Sciatic nerve (tissue), 2 donors: ENCODE measurements around the gene SERPINH1. TPM values are rescaled to one million over a fixed set of nuclear protein-coding genes. Genes with fewer than 3 reads are reported as not detected.

Experiments
- ATAC-seq: fragments of 200-7000 bp; cut with Tn5 transposase; one replicate; pipeline ENCODE4 v1.9.1; 2020; ENCODE audit warnings: mild to moderate bottlenecking, moderate library complexity
- DNase-seq: peaks from one replicate; pipeline ENCODE4 v3.0.0-alpha.2; 2020; ENCODE audit warnings: low spot score
- intact Hi-C: fragments of 100-400 bp; cut with DNase I; formaldehyde crosslinking; loops from one replicate; pipeline ENCODE4 v1.14.2; 2022
- total RNA-seq: library from RNA; stranded (reverse); fragmentation: NEBNext Ultra II Directional; extraction: Animal tissue kit (Norgen Biotek cat#: 25700); gene quantifications from one replicate; pipeline ENCODE4 v1.2.1, GENCODE V29; 2021
- donor health status: DM: no; HTN: no; CAD: no.
- donor health status: DM: no; HTN: no; CAD: no.

The SERPINH1 gene
- total RNA-seq, 1 donor from 2014 or later: 121 TPM

DNA sequence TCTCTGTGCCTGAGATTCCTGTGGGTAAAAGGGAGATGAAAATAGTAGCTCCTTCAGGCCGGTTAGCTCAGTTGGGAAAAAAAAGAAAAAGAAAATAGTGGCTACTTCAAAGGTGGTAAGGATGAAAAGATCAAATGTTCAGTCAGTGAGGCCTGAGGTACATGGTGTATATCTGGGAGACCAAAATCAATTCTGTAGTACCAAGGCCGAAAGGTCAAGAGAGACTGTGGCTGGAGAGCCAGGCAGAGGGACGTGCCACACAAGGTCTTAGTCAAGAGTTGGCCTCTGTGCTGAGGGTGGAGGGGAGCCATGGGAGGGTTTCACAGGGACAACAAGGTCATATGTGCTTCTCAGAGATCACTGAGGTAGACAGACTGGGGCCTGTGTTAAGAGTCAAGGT, 31.5 kb upstream of the SERPINH1 start:
- DNase-seq (no peak), ATAC-seq (no peak)
- intact Hi-C loops: loop anchor here (2.0 to 5.0 kb wide), 2 partner anchors 84 to 138 kb away; no protein-coding TSS in a partner anchor

DNA sequence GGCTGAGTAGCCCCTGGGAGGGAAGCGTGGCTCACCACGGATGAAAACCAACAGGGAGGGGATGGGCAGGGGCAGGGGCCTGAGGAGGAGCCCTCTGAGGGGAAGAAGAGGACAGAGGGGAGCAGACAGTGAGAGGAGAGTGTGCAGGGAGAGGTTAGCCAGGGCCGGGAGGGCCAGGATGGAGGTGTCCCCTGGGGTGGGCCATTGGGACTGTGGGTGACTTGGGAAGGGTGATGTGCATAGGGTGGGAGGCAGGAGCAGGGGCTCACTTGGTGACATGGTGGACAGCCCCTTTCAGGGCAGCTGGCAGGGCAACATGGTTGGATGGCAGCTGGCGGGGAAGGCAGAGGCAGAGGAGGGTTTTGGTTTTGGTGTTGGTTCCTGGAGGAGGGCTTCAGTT, 30.7 kb upstream of the SERPINH1 start:
- no peak for DNase-seq
- intact Hi-C loops: loop anchor here (2.0 to 5.0 kb wide), 2 partner anchors 85 to 139 kb away; no protein-coding TSS in a partner anchor
- peak; percentile 7 for ATAC-seq

DNA sequence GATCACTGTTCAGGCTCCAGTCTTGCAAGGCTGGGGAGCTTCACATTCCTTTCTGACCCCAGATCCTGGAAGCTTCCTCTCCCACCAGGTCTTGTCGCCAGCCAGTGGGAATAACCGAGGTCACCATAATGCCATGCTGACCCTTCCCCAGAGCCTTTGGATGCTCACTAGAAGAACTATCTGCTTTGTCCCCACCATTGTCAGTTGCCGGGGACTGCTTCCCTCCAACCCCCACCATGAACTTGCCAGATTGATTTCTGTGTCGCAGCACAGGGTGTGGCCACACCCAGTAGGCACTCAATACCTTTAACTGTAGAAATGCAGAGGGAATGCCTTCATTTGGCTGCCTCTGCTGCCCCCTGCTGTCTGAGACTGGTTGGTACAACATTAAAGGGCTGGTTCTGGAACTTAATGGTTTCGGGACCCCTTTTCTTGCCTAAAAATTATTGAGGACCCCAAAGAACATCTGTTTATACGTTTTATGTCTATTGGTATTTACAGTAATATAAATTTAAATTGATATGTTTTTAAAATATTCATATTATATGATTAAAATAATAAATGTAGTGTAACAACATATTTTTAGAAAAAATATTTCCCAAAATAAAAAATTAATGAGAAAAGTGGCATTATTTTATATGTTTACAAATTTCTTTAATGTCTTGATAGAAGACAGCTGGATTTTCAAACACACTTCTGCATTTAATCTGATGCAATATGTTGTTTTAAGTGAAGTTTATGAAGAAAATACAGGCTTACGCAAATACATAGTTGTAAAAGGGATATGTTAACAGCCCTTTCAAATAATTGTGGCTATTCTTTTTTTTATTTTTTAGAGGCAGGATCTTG, 29.6 kb upstream of the SERPINH1 start:
- ATAC-seq (peak; percentile 64), DNase-seq (peak; percentile 85)
- intact Hi-C loops: loop anchor here (5.0 kb wide), 1 partner anchor 140 kb away; no protein-coding TSS in a partner anchor

DNA sequence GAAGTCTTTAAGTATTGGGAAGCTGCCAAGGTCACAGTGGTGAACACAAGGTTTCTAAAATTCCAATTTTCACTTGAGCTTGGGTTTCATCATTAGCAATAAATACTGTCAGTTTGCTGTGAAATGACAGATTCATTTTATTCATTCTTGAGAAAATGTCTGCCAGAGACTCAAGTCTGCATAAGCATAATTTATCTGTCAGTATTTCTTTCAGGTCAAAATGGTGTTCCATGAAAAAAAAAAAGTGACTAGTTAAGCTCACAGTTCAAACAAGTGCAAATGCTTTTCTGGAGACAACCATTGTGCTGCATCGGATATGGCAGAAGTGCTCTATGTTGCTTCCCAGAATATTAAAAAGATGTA, 28.2 kb upstream of the SERPINH1 start:
- intact Hi-C loops: loop anchor here (5.0 kb wide), 1 partner anchor 142 kb away; no protein-coding TSS in a partner anchor
- no peak for DNase-seq
- no peak for ATAC-seq

DNA sequence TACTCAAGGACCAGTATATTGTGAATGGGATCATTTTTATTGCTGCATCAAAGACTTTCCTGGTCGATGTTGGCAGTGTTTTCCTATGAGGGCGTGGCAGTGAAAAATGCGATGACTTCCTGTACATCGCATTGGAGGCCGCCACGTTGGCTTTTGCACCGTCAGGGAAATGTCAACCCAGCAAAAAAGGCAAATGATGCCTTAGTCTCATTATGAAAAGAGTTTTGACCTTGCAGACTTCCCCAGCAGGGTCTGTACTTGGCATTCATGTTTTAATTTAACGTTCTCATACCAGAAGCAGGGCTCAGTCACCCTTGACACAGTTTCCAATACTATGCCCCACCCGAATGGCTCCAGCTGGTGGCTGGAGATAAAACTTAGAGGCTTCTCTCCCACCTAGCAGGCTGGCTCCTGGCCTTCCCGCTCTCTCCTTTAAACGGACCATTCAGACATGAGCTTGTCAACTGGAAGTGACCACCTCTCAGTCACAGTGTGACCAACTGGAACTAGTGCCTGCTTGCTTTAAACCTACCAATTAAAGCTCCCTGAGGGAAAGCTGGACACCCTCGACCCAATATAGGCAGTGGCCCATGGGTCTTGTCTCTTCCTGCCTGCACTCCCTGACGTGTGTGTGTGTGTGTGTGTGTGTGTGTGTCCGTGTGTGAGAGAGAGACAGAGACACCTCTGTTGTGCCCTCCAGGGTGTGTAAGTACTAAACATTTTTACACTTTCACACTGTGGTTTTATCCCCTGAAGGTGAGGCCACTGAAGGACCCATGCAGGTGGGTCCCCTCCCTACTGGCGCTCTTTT, 27.6 kb upstream of the SERPINH1 start:
- DNase-seq (no peak), ATAC-seq (no peak)
- intact Hi-C loops: loop anchor here (5.0 kb wide), 1 partner anchor 142 kb away; no protein-coding TSS in a partner anchor

DNA sequence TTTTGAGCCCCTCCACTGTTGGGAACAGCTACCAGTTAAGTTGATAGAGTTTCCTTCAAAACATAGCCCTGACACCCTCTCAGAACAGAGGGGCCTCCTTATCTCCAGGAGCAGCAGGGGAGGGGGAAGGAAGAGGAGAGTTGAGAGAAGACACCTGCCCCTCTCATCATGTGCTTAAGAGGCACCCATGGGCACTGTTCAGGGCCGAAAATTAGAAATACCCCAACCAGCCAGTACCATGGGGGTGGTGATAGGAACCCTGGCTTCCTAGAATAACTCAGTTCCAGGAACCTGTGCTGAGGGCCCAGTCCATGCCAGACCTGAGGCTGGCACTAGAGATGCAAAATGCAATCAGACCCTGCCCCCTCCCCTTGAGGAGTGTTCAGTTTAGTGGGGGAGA, 27.0 kb upstream of the SERPINH1 start:
- ATAC-seq (no peak), DNase-seq (no peak)
- intact Hi-C loops: no loop called here

DNA sequence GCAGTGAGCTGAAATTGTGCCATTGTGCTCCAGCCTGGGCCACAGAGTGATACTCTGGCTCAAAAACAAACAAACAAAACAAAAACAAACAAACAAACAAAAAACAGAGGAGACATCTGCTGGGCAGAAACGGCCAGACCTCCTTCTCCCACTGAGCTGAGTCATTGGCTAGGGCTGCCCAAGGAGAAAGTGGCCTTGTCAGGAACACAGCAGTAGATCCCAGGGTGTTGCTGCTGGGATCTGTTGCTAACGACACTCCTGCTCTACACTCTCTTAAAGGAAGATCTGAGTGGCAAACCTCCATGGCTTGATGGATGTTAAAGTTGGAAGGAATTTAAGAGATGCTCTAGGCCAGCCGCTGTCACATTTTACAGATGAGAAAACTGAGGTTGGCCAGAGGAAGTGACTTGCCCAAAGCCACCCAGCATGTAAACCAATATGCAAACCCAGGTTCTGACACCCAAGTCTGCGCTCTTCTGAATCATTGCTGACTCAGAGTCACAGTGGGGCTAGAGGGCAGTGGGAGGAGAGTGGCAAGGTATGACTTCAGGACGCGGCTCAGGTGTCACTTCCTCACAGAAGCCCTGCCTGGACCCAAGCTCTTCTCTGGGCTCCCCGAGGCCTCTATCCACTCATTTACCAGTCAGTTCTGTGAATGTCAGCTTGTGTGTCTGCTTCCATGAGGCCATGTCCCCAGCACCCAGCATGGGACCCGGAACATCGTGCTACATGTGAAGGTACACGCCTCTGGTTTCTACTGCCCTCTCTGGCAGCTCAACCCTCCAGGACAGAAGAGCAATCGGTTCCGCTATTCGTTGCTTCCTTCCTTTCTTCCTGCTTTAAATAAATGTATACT, 25.0 kb upstream of the SERPINH1 start:
- intact Hi-C loops: no loop called here
- ATAC-seq: no peak
- DNase-seq: no peak

DNA sequence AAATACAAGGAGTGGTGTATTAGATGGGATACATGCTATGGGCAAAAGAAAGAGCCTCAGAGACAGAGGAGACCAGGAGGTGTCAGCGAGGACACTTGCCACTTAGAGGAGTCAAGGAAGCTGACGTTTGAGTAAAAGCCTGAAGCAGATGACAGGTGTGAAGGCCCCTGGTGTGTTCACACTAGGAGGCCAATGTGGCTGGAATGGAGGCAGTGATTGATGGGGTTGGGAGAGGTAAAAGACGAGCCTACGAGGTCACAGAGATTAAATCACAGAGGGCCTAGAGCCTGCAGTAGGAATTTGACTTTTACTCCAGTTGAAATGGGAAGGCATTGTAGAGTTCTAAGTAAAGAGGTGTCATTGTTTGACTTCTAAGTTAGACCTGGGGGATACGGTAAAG, 24.3 kb upstream of the SERPINH1 start:
- DNase-seq (no peak), ATAC-seq (no peak)
- intact Hi-C loops: no loop called here

DNA sequence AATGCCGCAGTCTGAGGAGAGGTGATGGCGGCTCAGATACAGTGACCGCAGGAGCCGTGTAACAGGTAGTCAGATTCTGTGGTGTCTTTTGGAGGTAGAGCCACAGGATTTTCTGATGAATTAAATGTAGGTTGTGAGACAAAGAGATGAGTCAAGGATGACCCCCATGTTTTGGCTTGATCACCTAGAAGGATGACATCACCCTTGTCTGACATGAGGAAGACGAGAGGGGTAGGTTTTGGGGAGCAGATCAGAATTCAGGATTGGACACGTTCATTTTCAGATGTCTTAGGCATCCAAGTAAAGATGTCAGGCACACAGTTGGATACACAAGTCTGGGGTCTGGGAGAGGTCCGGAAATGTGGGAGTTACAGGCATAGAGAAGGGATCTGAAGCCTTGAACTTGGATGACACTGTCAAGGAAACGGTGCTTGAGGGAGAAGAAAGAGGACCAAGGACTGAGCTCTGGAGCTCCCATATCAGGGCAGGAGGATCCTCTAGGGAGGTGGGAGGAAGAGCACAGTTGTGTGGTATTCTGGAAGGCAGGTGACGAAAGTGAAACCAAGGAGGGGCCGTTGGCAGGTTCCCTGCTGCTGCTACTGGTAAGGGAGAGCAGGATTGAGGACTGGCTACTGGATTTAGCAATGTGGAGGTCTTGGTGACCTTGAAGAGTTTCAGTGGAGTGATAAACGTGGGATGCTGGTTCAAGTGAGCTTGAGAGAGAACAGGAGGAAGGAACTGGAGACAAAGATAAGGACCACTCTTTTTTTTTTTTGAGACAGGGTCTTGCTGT, 23.7 kb upstream of the SERPINH1 start:
- DNase-seq (no peak), ATAC-seq (no peak)
- intact Hi-C loops: no loop called here

DNA sequence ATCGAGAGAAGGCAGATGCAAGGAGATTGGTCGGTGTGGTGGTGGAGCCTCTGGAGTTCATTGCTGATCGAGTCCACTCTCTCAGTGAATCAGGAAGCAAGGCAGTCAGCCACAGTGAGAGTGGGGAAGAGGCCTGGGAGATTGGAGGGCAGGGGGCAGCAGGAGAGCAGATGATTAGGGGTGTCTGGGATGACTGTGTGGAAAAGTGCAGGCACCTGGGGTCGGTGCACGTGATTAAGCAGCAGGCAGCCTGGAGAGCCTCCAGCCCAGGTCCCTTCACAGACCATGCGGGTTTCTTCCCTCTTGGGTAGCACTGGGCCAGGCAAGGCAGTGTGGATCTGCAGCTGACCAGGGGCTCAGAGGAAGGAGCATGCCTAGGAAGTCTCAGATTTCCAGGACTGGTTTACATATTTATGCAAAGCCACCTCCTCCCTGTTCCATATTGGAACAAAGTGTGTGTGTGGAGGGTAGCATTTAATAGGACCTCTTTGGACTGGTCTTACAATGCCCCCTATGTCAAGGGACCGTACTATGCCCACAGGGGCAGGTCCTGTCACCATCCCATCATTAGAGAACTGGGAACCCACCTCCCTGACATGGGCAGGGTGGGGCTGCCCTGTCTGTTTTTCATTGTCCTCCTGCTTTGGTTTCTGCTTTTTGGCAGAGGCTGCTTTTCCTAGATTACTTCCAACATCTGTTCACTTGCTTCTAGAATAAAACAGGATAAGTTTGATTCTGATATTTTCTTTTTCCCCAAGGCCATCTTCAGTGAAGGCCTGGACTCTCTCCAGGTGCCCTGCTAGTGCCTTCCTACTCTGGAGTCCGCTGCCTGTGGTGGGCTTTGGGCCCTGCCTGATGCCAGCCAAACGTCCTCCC, 22.4 kb upstream of the SERPINH1 start:
- intact Hi-C loops: no loop called here
- ATAC-seq (peak; percentile 16), DNase-seq (no peak)

DNA sequence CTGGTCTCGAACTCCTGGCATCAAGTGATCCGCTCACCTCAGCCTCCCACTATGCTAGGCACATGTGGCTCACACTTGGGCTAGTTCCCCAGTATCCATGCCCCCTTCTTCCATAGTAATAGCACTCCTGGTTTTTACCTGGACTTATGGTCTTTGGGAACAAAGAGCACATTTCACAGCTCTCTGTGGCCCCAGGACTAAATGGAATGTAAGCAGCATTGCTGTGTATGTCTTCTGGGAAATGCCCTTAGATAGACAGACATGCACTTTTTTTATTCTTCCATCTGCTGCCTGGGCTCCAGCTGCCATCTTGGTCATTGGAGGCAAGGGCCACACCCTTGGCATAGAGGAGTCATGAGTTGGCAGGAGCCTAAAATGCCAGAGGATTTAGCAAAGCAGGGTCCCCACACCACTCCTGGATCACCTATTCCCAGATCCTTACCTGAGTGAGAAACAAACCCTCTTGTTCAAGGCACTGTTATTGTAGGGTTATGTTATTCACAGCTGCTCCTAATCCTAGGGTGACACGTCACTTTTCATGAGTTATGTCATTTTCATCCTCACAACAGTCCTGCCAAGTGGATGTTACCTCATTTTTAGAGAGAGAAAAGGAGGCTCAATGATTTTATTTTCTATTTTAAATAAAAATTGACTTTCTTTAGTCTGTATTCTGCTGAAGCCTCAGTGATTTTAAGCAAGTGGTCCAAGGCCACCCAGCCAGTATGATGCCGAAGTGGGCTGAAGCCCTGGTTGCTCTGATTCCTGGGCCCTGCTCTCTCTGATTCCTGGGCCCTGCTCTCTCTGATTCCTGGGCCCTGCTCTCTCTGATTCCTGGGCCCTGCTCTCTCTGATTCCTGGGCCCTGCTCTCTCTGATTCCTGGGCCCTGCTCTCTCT, 20.6 kb upstream of the SERPINH1 start:
- no peak for DNase-seq
- no peak for ATAC-seq
- intact Hi-C loops: no loop called here

DNA sequence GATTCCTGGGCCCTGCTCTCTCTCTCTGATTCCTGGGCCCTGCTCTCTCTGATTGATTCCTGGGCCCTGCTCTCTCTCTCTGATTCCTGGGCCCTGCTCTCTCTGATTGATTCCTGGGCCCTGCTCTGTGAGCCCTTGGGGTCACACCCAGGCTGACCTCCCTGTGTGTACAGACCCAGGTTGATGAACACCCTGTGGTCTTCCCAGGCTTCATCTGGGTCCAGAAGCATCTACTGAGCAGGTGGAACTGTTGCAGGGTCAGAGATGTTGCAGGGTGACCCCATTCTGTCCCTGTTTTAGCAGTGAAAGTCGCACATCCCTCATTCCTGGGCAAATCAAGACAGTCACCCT, 20.0 kb upstream of the SERPINH1 start:
- ATAC-seq: no peak
- intact Hi-C loops: no loop called here
- DNase-seq: no peak

DNA sequence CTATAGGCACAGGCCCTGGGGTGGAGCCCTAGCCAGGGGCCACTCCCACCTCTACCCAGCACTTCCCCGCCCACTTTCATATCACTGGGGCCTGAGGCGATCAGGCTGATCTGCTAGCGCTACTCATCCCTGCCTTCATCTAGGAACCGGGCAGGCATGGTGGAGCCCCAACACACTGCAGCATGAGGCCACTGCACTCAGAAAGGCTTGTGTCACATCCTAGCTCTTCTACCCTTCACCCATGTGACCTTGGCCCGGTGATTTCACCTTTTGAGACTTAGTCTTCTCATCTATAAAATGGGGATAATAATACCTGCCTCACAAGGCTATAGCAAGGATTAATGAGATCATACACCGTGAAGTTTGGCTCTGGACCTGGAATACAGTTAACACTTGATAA, 18.2 kb upstream of the SERPINH1 start:
- DNase-seq (no peak), ATAC-seq (no peak)
- intact Hi-C loops: no loop called here

DNA sequence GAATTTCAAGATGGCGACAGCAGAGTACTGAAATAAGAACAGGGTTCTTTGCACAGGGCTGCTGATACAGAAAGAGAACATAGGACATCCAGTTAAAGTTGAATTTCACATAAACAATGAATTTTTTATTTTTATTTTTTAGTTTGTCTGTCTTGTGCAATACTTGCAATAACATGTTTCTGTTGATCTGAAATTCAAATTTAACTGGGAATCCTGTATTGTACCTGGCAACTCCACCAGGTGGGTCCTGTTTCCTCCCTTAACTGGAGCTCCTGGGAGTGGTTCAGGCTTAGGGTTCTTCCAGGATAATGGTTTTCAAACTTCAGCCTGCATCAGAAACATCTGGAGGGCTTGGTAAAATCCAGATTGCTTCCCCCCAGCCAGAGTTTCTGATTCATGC, 14.9 kb upstream of the SERPINH1 start:
- ATAC-seq: no peak
- DNase-seq: no peak
- intact Hi-C loops: no loop called here

DNA sequence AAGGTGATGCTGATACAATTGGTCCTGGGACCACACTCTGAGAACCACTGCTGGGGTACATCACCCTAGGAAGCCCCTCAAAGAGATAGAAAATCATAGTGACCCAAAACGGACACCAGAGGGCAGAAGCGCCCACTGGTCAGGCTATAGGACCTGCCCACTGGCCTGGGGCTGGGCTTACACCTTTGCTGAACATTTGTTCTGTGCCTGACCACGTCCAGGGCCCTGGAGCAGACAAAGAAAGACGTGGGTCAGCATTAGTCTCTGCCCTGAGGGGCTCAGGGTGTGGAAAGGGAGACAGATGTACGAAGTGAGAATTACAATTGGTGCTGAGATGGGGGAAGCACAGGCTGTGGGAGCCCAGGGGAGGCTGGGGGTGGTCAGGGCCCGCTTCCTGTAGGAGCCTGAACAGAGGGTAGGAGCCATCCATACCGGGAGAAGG, 14.4 kb upstream of the SERPINH1 start:
- peak; percentile 90 for ATAC-seq
- peak; percentile 85 for DNase-seq
- intact Hi-C loops: no loop called here

DNA sequence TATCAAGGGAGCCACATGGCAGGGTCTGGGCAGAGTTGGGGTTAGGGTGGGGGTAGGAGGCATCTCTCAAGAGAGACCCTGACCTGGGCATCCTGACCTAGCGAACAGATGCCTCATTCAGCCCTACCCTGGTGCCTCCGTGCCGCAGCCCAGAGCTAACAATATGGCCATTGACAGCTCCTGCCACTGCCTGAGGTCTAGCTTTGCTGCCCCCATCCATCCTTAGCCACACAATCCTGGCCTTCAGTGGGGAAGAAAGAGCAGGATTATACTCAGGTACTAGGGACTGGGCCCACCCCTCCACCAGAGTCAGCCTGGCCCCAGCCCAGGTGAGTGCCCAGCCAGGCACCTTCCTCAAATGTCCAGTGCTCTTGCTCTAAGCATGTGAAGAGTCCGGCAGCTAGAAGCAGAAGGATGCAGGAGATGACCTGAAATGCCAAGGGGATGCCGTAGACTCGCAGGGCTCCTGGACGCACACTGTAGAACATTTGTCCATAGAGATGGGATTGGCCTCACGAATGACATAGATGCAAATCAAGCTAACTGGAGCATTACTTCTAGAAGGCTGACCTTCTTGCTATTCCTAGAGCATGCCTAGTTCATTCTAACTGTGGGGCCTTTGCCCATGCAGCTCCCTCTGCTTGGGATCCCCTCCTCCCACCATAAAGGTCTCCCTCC, 13.3 kb upstream of the SERPINH1 start:
- intact Hi-C loops: no loop called here
- ATAC-seq: peak; percentile 4
- DNase-seq: no peak
